PC-9 (cell line): ENCODE data around the gene USP9Y. TPM values are rescaled to one million over a fixed set of nuclear protein-coding genes. Genes with fewer than 3 reads are reported as not detected.

ENCODE experiments used
- BruUV-seq: library from RNA; stranded (reverse); fragments of 400-500 nt; replicated peaks from 2 replicates; lab custom pipeline; 2021; lab: Mats Ljungman, UMichigan
- CTCF ChIA-PET: fragments of 300-600 bp; sonication (Branson Sonifier 250); formaldehyde crosslinking; loops from one replicate; lab custom pipeline; 2022; ENCODE audit warnings: antibody characterized with exemption; lab: Charles Lee
- POLR2A ChIA-PET: fragments of 300-600 bp; sonication (Branson Sonifier 250); formaldehyde crosslinking; loops from one replicate; lab custom pipeline; 2022; ENCODE audit warnings: antibody characterized with exemption; ENCODE audit not compliant: unreplicated experiment; lab: Charles Lee
- DNase-seq, 2 experiments: peaks; one replicate each; pipeline versions ENCODE4 v3.0.0 to v3.0.0-alpha.2; 2015 to 2022; ENCODE audit warnings: mixed read lengths in 1 of 2
- H2AFZ ChIP-seq: fragments of 200-600 bp; sonication (generic); 2 replicates; pipeline ENCODE4 v1.8.1; 2017; ENCODE audit warnings: antibody characterized with exemption
- H3F3A ChIP-seq: fragments of 200-600 bp; sonication (generic); 2 replicates; pipeline ENCODE4 v1.8.1; 2017; ENCODE audit warnings: antibody characterized with exemption, mild to moderate bottlenecking, low read depth; ENCODE audit not compliant: insufficient read depth
- H3K27ac ChIP-seq: fragments of 200-600 bp; sonication (generic); 2 replicates; pipeline ENCODE4 v1.6.1; 2016; ENCODE audit warnings: mixed run types
- H3K27me3 ChIP-seq: fragments of 200-600 bp; sonication (generic); 2 replicates; pipeline ENCODE4 v1.6.1; 2016; ENCODE audit warnings: low read depth, mixed run types; ENCODE audit not compliant: insufficient read depth
- H3K36me3 ChIP-seq: fragments of 200-600 bp; sonication (generic); 2 replicates; pipeline ENCODE4 v1.6.1; 2016; ENCODE audit warnings: low read depth, mixed run types
- H3K4me1 ChIP-seq: fragments of 200-600 bp; sonication (generic); replicated peaks from 2 replicates; pipeline ENCODE4 v1.6.1; 2016; ENCODE audit warnings: mixed run types; ENCODE audit not compliant: insufficient read depth
- H3K4me2 ChIP-seq: fragments of 200-600 bp; sonication (generic); 2 replicates; pipeline ENCODE4 v1.6.1; 2017; ENCODE audit warnings: mixed run types
- H3K4me3 ChIP-seq: fragments of 200-600 bp; sonication (generic); 2 replicates; pipeline ENCODE4 v1.6.1; 2016; ENCODE audit warnings: mixed run types
- H3K79me2 ChIP-seq: fragments of 200-600 bp; sonication (generic); 2 replicates; pipeline ENCODE4 v1.6.1; 2017; ENCODE audit warnings: low read depth, mixed run types
- H3K9me2 ChIP-seq: fragments of 200-600 bp; sonication (generic); 2 replicates; pipeline ENCODE4 v1.8.1; 2017; ENCODE audit warnings: mild to moderate bottlenecking; ENCODE audit not compliant: insufficient read depth
- H3K9me3 ChIP-seq: fragments of 200-600 bp; sonication (generic); 2 replicates; pipeline ENCODE4 v1.8.1; 2016; ENCODE audit warnings: low read depth; ENCODE audit not compliant: insufficient read depth
- H4K20me1 ChIP-seq: fragments of 200-600 bp; sonication (generic); 2 replicates; pipeline ENCODE4 v1.8.1; 2017; ENCODE audit not compliant: insufficient read depth
- CTCF ChIP-seq: fragments of 200-600 bp; sonication (generic); conservative IDR thresholded peaks from 2 replicates; pipeline ENCODE4 v1.6.1; 2017; ENCODE audit warnings: mixed run types, antibody characterized with exemption, mild to moderate bottlenecking, moderate library complexity
- EZH2 ChIP-seq: fragments of 200-600 bp; sonication (generic); IDR thresholded peaks from 2 replicates; pipeline ENCODE4 v1.8.0; 2017; ENCODE audit warnings: antibody characterized with exemption, low read depth
- intact Hi-C: fragments of 100-400 bp; cut with micrococcal nuclease; formaldehyde crosslinking; loops from one replicate; pipeline ENCODE4 v1.10.0; 2022; ENCODE audit not compliant: unreplicated experiment
- total RNA-seq: library from RNA; stranded (reverse); gene quantifications from 2 replicates; pipeline ENCODE4 v1.2.3, GENCODE V29; 2021

Gene USP9Y
- total RNA-seq, 1 experiment from 2014 or later: not detected

GRCh38 chrY:12841368-12841767 is 140.3 kb downstream of the USP9Y start:
- intact Hi-C loops: no loop called here
- Histone ChIP-seq H3K36me3 (no peaks in the 10 kb centered on the region), H3K4me2 (no peak overlapping the region), H4K20me1 (no peaks in the 10 kb centered on the region), H3K27me3 (no peaks in the 10 kb centered on the region), H3F3A (no peaks in the 10 kb centered on the region), H3K79me2 (no peaks in the 10 kb centered on the region), H2AFZ (no peak overlapping the region), H3K4me3 (no peak overlapping the region), H3K9me3 (no peaks in the 10 kb centered on the region), H3K4me1 (no peaks in the 10 kb centered on the region), H3K27ac (no peak overlapping the region), H3K9me2 (no peaks in the 10 kb centered on the region)
- CTCF ChIA-PET: no interaction called here
- no TSS peak for BruUV-seq
- TF ChIP-seq EZH2 (no peak), CTCF (no peak)
- no peak for DNase-seq
- POLR2A ChIA-PET: no interaction called here

GRCh38 chrY:12846793-12847192 is 145.8 kb downstream of the USP9Y start:
- CTCF ChIA-PET: no interaction called here
- no peaks in the 10 kb centered on the region for H3K79me2 ChIP-seq
- no peak overlapping the region for H3K4me2 ChIP-seq

GRCh38 chrY:12855791-12856275 is 154.8 kb downstream of the USP9Y start:
- Histone ChIP-seq H2AFZ (no peak overlapping the region), H3K27ac (no peak overlapping the region), H3K4me2 (no peak overlapping the region), H3F3A (no peaks in the 10 kb centered on the region), H3K4me3 (no peak overlapping the region), H3K27me3 (no peaks in the 10 kb centered on the region), H3K9me2 (no peaks in the 10 kb centered on the region), H3K79me2 (no peaks in the 10 kb centered on the region), H3K4me1 (no peaks in the 10 kb centered on the region), H3K36me3 (no peaks in the 10 kb centered on the region), H3K9me3 (no peaks in the 10 kb centered on the region), H4K20me1 (no peaks in the 10 kb centered on the region)
- no TSS peak for BruUV-seq
- intact Hi-C loops: no loop called here
- TF ChIP-seq CTCF: no peak
- TF ChIP-seq EZH2: no peak
- ChIA-PET POLR2A (no interaction called here), CTCF (no interaction called here)
- DNase-seq: no peak

More at GRCh38 chrY:12846793-12847192, 145.8 kb downstream of the USP9Y start:
- BruUV-seq: no TSS peak
- POLR2A ChIA-PET: no interaction called here
- Histone ChIP-seq H3K36me3 (no peaks in the 10 kb centered on the region), H2AFZ (no peak overlapping the region), H3K4me1 (no peaks in the 10 kb centered on the region), H3K9me2 (no peaks in the 10 kb centered on the region), H3F3A (no peaks in the 10 kb centered on the region), H3K27ac (no peak overlapping the region), H3K9me3 (no peaks in the 10 kb centered on the region), H3K4me3 (no peak overlapping the region), H3K27me3 (no peaks in the 10 kb centered on the region), H4K20me1 (no peaks in the 10 kb centered on the region)
- no peak for DNase-seq
- TF ChIP-seq CTCF (no peak), EZH2 (no peak)
- intact Hi-C loops: no loop called here
